Bronchial epithelial cell (primary cell): ENCODE measurements around the gene ASAP3. TPM values are rescaled to one million over a fixed set of nuclear protein-coding genes. Genes with fewer than 3 reads are reported as not detected.

ENCODE experiments used
- DNase-seq: peaks from one replicate; pipeline ENCODE4 v3.0.0-alpha.2; 2010; ENCODE audit warnings: low read depth
- FAIRE-seq: peaks from 2 replicates; lab custom pipeline; 2011; peaks lifted over from hg19 to GRCh38; lab: Jason Lieb, UNC
- H3K27me3 ChIP-seq: 2 replicates; pipeline ENCODE4 v1.5.1; 2011; ENCODE audit warnings: low read length; ENCODE audit not compliant: control insufficient read depth, insufficient read depth
- H3K36me3 ChIP-seq: 2 replicates; pipeline ENCODE4 v1.5.1; 2011; ENCODE audit warnings: low read length; ENCODE audit not compliant: control insufficient read depth, insufficient read depth
- H3K4me3 ChIP-seq: 2 replicates; pipeline ENCODE4 v1.5.1; 2011; ENCODE audit warnings: mild to moderate bottlenecking, low read depth, low read length, control low read depth
- CTCF ChIP-seq: IDR thresholded peaks from 2 replicates; pipeline ENCODE4 v1.5.1; 2011; ENCODE audit warnings: mild to moderate bottlenecking, moderate library complexity, low read length, control low read depth, inconsistent platforms; ENCODE audit not compliant: insufficient read depth, severe bottlenecking
- total RNA-seq: library from RNA; depleted of rRNA; stranded (reverse); fragments of >200 nt; gene quantifications from 2 replicates; pipeline ENCODE4 v1.2.1, GENCODE V29; 2014

ASAP3 gene
- total RNA-seq, 1 donor from 2014 or later = 1.8 TPM

- Histone ChIP-seq H3K36me3 (no peaks in the 10 kb centered on the region), H3K27me3 (no peaks in the 10 kb centered on the region), H3K4me3 (no peak overlapping the region)
- no peak for TF ChIP-seq CTCF
- no peak for DNase-seq
- peak; percentile 7 for FAIRE-seq
Measured at GRCh38 chr1:23428136-23428905, 55.7 kb downstream of the ASAP3 start.

- no peak for DNase-seq
- H3K4me3 ChIP-seq = no peak overlapping the region
- TF ChIP-seq CTCF = no peak
- no peak for FAIRE-seq
- no peaks in the 10 kb centered on the region for H3K27me3 ChIP-seq
- no peaks in the 10 kb centered on the region for H3K36me3 ChIP-seq
Measured at GRCh38 chr1:23427550-23427949, 56.4 kb downstream of the ASAP3 start.

- no peak for DNase-seq
- no peaks in the 10 kb centered on the region for H3K27me3 ChIP-seq
- TF ChIP-seq CTCF = no peak
- no peak for FAIRE-seq
- H3K36me3 ChIP-seq = no peaks in the 10 kb centered on the region
- no peak overlapping the region for H3K4me3 ChIP-seq
Measured at GRCh38 chr1:23426828-23427227, 57.2 kb downstream of the ASAP3 start.

- H3K4me3 ChIP-seq = peak overlapping the region; percentile 55
- FAIRE-seq = no peak
Measured at GRCh38 chr1:23425193-23425494, 58.8 kb downstream of the ASAP3 start.

GRCh38 chr1:23424293-23425192, 59.4 kb downstream of the ASAP3 start, which contains the start of gene TCEA3:
TCEA3 (minus strand) TSS chr1:23424748; CDS start chr1:23424633, 115 bp downstream.
- no peak for DNase-seq
- H3K36me3 ChIP-seq = no peaks in the 10 kb centered on the region
- FAIRE-seq = no peak
- H3K27me3 ChIP-seq = no peaks in the 10 kb centered on the region
- H3K4me3 ChIP-seq = peak within 1 kb of the TSS; percentile 55
- TF ChIP-seq CTCF = no peak

More at GRCh38 chr1:23425193-23425494, 58.8 kb downstream of the ASAP3 start:
- no peak for DNase-seq
- H3K27me3 ChIP-seq = no peaks in the 10 kb centered on the region
- H3K36me3 ChIP-seq = no peaks in the 10 kb centered on the region
- TF ChIP-seq CTCF = no peak
